ENCODE data around the gene ZNF580.

GRCh38 chr19:55659822-55660221 is 19.0 kb downstream of the ZNF580 start:
- TF ChIP-seq CTCF (IDR thresholded peaks at IDR 0.05) (no peak), POLR2A (IDR thresholded peaks at IDR 0.05) (no peak)
